Trophoblast cell (in vitro differentiated cells and primary cell): Measurements from ENCODE around the gene FANCF.
"Not testable (repeated sequence)": the region's sequence is repeated elsewhere in the genome, so short reads cannot be mapped to it uniquely, and the experiment has no call there.

Experiments
- DNase-seq, 2 donors: peaks; one replicate each; pipeline ENCODE4 v3.0.0-alpha.2; 2016
- H2AFZ ChIP-seq: 2 replicates; pipeline ENCODE4 v1.6.1; 2013; ENCODE audit warnings: low read length, moderate library complexity, mild to moderate bottlenecking; ENCODE audit not compliant: insufficient read depth, poor library complexity
- H2AK5ac ChIP-seq: 2 replicates; pipeline ENCODE4 v1.6.1; 2013; ENCODE audit warnings: mild to moderate bottlenecking, low read length
- H2BK120ac ChIP-seq: 2 replicates; pipeline ENCODE4 v1.6.1; 2013; ENCODE audit warnings: low read length, mild to moderate bottlenecking, moderate library complexity; ENCODE audit not compliant: insufficient read depth, poor library complexity
- H2BK12ac ChIP-seq: 2 replicates; pipeline ENCODE4 v1.6.1; 2013; ENCODE audit warnings: mild to moderate bottlenecking, low read length, moderate library complexity
- H2BK5ac ChIP-seq: 2 replicates; pipeline ENCODE4 v1.6.1; 2013; ENCODE audit warnings: low read length, low read depth, moderate library complexity, mild to moderate bottlenecking; ENCODE audit not compliant: poor library complexity
- H3K14ac ChIP-seq: 2 replicates; pipeline ENCODE4 v1.6.1; 2013; ENCODE audit warnings: mild to moderate bottlenecking, low read length
- H3K18ac ChIP-seq: 2 replicates; pipeline ENCODE4 v1.6.1; 2013; ENCODE audit warnings: mild to moderate bottlenecking, low read length
- H3K23ac ChIP-seq: 2 replicates; pipeline ENCODE4 v1.6.1; 2013; ENCODE audit warnings: low read length
- H3K27ac ChIP-seq: 2 replicates; pipeline ENCODE4 v1.5.1; 2013; ENCODE audit warnings: low read depth, mild to moderate bottlenecking, inconsistent platforms, low read length, moderate library complexity
- H3K27me3 ChIP-seq: 2 replicates; pipeline ENCODE4 v1.6.1; 2013; ENCODE audit warnings: inconsistent platforms, mild to moderate bottlenecking, low read length, moderate library complexity; ENCODE audit not compliant: insufficient read depth
- H3K36me3 ChIP-seq, 2 experiments: 1 replicate in 1 of 2; 2 replicates in 1 of 2; pipeline ENCODE4 v1.6.1; 2013; ENCODE audit warnings: low read length in 2 of 2, mild to moderate bottlenecking in 2 of 2, moderate library complexity in 1 of 2; ENCODE audit not compliant: insufficient read depth in 2 of 2, control insufficient read depth in 1 of 2
- H3K4ac ChIP-seq: 2 replicates; pipeline ENCODE4 v1.6.1; 2013; ENCODE audit warnings: low read depth, mild to moderate bottlenecking, low read length, moderate library complexity
- H3K4me1 ChIP-seq, 2 experiments: 1 replicate in 1 of 2; 2 replicates in 1 of 2; pipeline ENCODE4 v1.6.1; 2013; ENCODE audit warnings: low read length in 2 of 2, mild to moderate bottlenecking in 2 of 2, moderate library complexity in 1 of 2; ENCODE audit not compliant: insufficient read depth in 2 of 2, control insufficient read depth in 1 of 2
- H3K4me2 ChIP-seq: 2 replicates; pipeline ENCODE4 v1.6.1; 2013; ENCODE audit warnings: inconsistent platforms, mild to moderate bottlenecking, low read length, moderate library complexity
- H3K4me3 ChIP-seq: 2 replicates; pipeline ENCODE4 v1.5.1; 2013; ENCODE audit warnings: mild to moderate bottlenecking, low read depth, low read length, inconsistent platforms
- H3K79me1 ChIP-seq: one replicate; pipeline ENCODE4 v1.6.1; 2013; ENCODE audit warnings: low read length
- H3K79me2 ChIP-seq: 2 replicates; pipeline ENCODE4 v1.6.1; 2013; ENCODE audit warnings: low read length, mild to moderate bottlenecking; ENCODE audit not compliant: control insufficient read depth, insufficient read depth, poor library complexity
- H3K9ac ChIP-seq: 2 replicates; pipeline ENCODE4 v1.6.1; 2013; ENCODE audit warnings: mild to moderate bottlenecking, low read length
- H3K9me3 ChIP-seq: 2 replicates; pipeline ENCODE4 v1.6.1; 2013; ENCODE audit warnings: low read depth, mild to moderate bottlenecking, control low read depth, inconsistent platforms, low read length; ENCODE audit not compliant: insufficient read depth
- H4K12ac ChIP-seq: 2 replicates; pipeline ENCODE4 v1.6.1; 2013; ENCODE audit warnings: low read depth, mild to moderate bottlenecking, low read length, moderate library complexity
- H4K8ac ChIP-seq: 2 replicates; pipeline ENCODE4 v1.6.1; 2013; ENCODE audit warnings: low read depth, mild to moderate bottlenecking, low read length, moderate library complexity
- H4K91ac ChIP-seq: one replicate; pipeline ENCODE4 v1.6.1; 2013; ENCODE audit warnings: low read depth, mild to moderate bottlenecking, low read length, moderate library complexity
- WGBS: extraction: QIAGEN DNeasy Blood & Tissue Kit; methylation state at CpG from one replicate; pipeline ENCODE4 v1.1.7; 2013; ENCODE audit warnings: missing lambda C conversion rate; ENCODE audit not compliant: insufficient read length, insufficient coverage; ENCODE audit errors: extremely low coverage; 5-methylcytosine and 5-hydroxymethylcytosine counted together

The FANCF gene

DNA sequence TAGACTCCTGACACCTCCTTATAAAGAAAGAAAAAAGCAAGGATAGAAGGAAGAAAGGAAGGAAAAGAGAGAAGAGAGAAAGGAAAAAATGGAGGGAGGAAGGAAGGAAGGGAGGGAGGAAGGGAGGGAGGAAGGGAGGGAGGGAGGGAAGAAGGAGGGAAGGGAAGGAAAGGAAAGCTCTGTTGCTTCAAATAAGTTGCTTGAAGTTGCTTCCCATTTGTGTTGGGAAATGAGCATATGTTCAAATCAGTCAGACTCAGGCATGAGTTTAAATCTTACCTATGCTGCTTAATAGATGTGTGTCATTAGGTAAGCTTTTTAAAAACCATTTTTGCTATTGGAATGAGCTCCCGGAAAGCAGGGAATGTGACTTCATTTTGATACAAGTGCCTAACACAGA, 34.2 kb upstream of the FANCF start:
- H3K79me1 ChIP-seq: no peaks in the 10 kb centered on the region
- H2BK12ac ChIP-seq: no peak overlapping the region
- H2BK120ac ChIP-seq: no peak overlapping the region
- no peak overlapping the region for H3K4me3 ChIP-seq
- no peak overlapping the region for H3K4me2 ChIP-seq
- no peak overlapping the region for H3K9ac ChIP-seq
- H3K4me1 ChIP-seq: no peaks in the 10 kb centered on the region
- no CpG with 5 or more reads among the region's 1 CpG for WGBS
- no peak overlapping the region for H4K91ac ChIP-seq
- no peak overlapping the region for H3K4ac ChIP-seq
- H3K79me2 ChIP-seq: no peaks in the 10 kb centered on the region
- H2AFZ ChIP-seq: no peak overlapping the region
- H3K18ac ChIP-seq: no peak overlapping the region
- H3K36me3 ChIP-seq: no peaks in the 10 kb centered on the region
- H4K8ac ChIP-seq: no peak overlapping the region
- H3K14ac ChIP-seq: no peak overlapping the region
- no peak for DNase-seq
- H3K9me3 ChIP-seq: no peaks in the 10 kb centered on the region
- H2BK5ac ChIP-seq: no peak overlapping the region
- no peak overlapping the region for H4K12ac ChIP-seq
- no peaks in the 10 kb centered on the region for H3K27me3 ChIP-seq
- H3K27ac ChIP-seq: no peak overlapping the region
- H3K23ac ChIP-seq: no peak overlapping the region
- H2AK5ac ChIP-seq: no peak overlapping the region

DNA sequence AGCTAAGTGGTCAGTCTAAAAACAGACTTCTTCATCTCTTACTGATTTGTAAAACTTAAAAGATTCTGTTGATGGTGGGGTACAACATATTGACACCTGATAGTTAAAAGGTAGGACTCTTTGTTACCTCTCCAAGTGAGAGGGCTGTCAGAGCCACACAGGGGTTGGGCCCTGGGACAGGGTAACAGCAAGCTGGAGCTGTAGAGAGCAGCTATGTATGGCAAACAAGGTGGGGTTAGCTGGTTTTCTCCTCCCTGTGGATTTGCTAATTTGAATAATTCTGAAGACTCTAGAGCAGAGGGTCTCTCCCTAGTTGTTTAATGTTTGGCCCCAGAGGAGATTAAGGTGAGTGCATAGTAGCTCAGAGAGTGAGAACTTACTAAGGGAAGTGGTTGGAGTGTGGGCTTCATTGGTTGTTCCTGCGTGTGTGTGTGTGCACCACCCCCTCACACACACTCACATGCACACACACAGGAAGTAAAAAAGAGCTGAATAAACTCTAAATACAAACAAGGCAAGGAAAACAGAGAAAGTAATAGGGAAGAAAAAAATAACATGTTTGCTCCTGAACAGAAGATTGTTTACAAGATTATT, 31.6 kb upstream of the FANCF start:
- no peaks in the 10 kb centered on the region for H3K79me1 ChIP-seq
- no peak overlapping the region for H3K14ac ChIP-seq
- no peaks in the 10 kb centered on the region for H3K9me3 ChIP-seq
- no peak overlapping the region for H4K8ac ChIP-seq
- WGBS: no CpG with 5 or more reads among the region's 1 CpG
- H3K27ac ChIP-seq: no peak overlapping the region
- no peak overlapping the region for H2AFZ ChIP-seq
- H2AK5ac ChIP-seq: no peak overlapping the region
- H3K4me1 ChIP-seq: no peaks in the 10 kb centered on the region
- no peak for DNase-seq
- H3K4me3 ChIP-seq: no peak overlapping the region
- H2BK120ac ChIP-seq: no peak overlapping the region
- H4K12ac ChIP-seq: no peak overlapping the region
- H3K18ac ChIP-seq: no peak overlapping the region
- H3K4me2 ChIP-seq: no peak overlapping the region
- H2BK5ac ChIP-seq: no peak overlapping the region
- H3K23ac ChIP-seq: no peak overlapping the region
- no peaks in the 10 kb centered on the region for H3K79me2 ChIP-seq
- no peak overlapping the region for H4K91ac ChIP-seq
- H3K4ac ChIP-seq: no peak overlapping the region
- no peak overlapping the region for H2BK12ac ChIP-seq
- H3K27me3 ChIP-seq: no peaks in the 10 kb centered on the region
- H3K36me3 ChIP-seq: no peaks in the 10 kb centered on the region
- no peak overlapping the region for H3K9ac ChIP-seq

DNA sequence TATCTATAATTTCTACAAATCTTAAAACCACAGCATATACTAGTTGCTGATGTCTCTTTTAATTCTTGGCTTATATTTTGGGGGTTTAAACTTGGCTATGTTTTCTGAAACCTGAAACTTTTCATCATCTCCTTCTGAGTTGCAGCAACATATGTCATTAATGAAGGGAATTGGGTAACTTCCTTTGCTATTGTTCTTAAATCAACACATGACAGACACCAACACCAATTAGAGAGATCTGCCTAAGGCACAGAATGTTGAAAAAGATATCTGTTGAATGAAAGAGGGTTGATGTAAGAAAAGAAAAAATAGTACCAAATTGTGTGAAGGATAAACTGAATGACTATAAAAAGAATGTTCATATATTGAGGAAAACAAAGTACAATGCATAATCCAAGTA, 30.5 kb upstream of the FANCF start:
- H3K9ac ChIP-seq: no peak overlapping the region

DNA sequence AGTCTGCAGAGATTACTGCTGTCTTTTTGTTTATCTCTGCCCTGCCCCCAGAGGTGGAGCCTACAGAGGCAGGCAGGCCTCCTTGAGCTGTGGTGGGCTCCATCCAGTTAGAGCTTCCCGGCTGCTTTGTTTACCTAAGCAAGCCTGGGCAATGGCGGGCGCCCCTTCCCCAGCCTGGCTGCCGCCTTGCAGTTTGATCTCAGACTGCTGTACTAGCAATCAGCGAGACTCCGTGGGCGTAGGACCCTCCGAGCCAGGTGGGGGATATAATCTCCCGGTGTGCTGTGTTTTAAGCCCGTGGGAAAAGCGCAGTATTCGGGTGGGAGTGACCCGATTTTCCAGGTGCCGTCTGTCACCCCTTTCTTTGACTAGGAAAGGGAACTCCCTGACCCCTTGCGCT, 26.7 kb upstream of the FANCF start:
- H3K4me1 ChIP-seq, H3K4me3 ChIP-seq, H2BK5ac ChIP-seq, H2BK120ac ChIP-seq, H3K27me3 ChIP-seq, H3K4me2 ChIP-seq, H3K18ac ChIP-seq, DNase-seq, H4K91ac ChIP-seq, H4K8ac ChIP-seq, H3K79me2 ChIP-seq, H4K12ac ChIP-seq, H3K79me1 ChIP-seq, H3K9ac ChIP-seq, H3K9me3 ChIP-seq, H2AK5ac ChIP-seq, H3K4ac ChIP-seq, H3K27ac ChIP-seq, H2BK12ac ChIP-seq, H2AFZ ChIP-seq, H3K14ac ChIP-seq, H3K36me3 ChIP-seq, H3K23ac ChIP-seq: not testable (repeated sequence)
- no CpG with 5 or more reads among the region's 15 CpGs for WGBS

More for the DNA sequence above, 30.5 kb upstream of the FANCF start:
- Histone ChIP-seq H3K9me3 (no peaks in the 10 kb centered on the region), H3K27me3 (no peaks in the 10 kb centered on the region), H2BK12ac (no peak overlapping the region), H3K79me1 (no peaks in the 10 kb centered on the region), H2BK5ac (no peak overlapping the region), H4K8ac (no peak overlapping the region), H4K12ac (no peak overlapping the region), H3K36me3 (no peaks in the 10 kb centered on the region), H2BK120ac (no peak overlapping the region), H3K14ac (no peak overlapping the region), H3K4ac (no peak overlapping the region), H3K18ac (no peak overlapping the region), H3K4me2 (no peak overlapping the region), H3K27ac (no peak overlapping the region), H2AFZ (no peak overlapping the region), H2AK5ac (no peak overlapping the region), H3K4me1 (no peaks in the 10 kb centered on the region), H4K91ac (no peak overlapping the region), H3K23ac (no peak overlapping the region), H3K4me3 (no peak overlapping the region), H3K79me2 (no peaks in the 10 kb centered on the region)
- DNase-seq: no peak
